Mesodermal cell (in vitro differentiated cells): ENCODE results near the gene ARHGDIB.

Source experiments
- H3K27ac ChIP-seq: 2 replicates; pipeline ENCODE4 v1.7.0; 2013; ENCODE audit warnings: mild to moderate bottlenecking, low read depth, low read length, moderate library complexity; ENCODE audit not compliant: severe bottlenecking
- H3K36me3 ChIP-seq: 2 replicates; pipeline ENCODE4 v1.7.1; 2013; ENCODE audit warnings: mild to moderate bottlenecking, low read length, moderate library complexity; ENCODE audit not compliant: control insufficient read depth, insufficient read depth
- H3K4me1 ChIP-seq: one replicate; pipeline ENCODE4 v1.7.1; 2013; ENCODE audit warnings: mild to moderate bottlenecking, low read length; ENCODE audit not compliant: insufficient read depth, control insufficient read depth, poor library complexity, severe bottlenecking
- H3K4me3 ChIP-seq: 2 replicates; pipeline ENCODE4 v1.7.0; 2013; ENCODE audit warnings: low read length, control low read depth, mild to moderate bottlenecking; ENCODE audit not compliant: insufficient read depth, poor library complexity, severe bottlenecking; ENCODE audit errors: extremely low read depth
- H3K9me3 ChIP-seq: 2 replicates; pipeline ENCODE4 v1.7.1; 2013; ENCODE audit warnings: mild to moderate bottlenecking, low read length, moderate library complexity; ENCODE audit not compliant: control insufficient read depth
- WGBS, 2 experiments: methylation state at CpG; one replicate each; pipeline ENCODE4 v1.1.5; 2013; ENCODE audit warnings: missing lambda C conversion rate in 2 of 2; ENCODE audit not compliant: insufficient coverage in 2 of 2; 5-methylcytosine and 5-hydroxymethylcytosine counted together

ARHGDIB gene

DNA sequence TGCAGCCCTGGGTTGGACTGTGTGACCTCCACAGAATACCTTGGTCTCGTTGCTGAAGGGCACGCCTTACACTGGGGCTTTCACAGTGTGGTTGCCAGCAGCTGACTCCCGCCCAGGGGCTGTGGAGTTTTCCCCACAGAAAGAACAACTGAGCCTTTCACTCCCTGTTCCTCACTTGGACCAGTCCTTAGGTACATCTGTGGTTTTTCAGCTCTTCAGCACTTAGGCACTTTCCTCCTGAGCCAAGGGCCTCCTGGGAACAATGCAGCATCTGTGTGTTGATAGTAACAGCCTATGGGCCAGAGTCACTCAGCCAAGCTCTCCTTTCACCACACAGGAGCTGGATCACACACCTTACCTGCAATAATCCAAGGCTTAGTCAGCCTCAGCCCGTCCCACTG lies 48.0 kb downstream of the ARHGDIB start:
- Histone ChIP-seq H3K27ac (peak overlapping the region; percentile 78), H3K4me3 (no peak overlapping the region), H3K4me1 (peaks cover 6% of the 10 kb centered on the region), H3K36me3 (no peaks in the 10 kb centered on the region), H3K9me3 (no peaks in the 10 kb centered on the region)
- WGBS, 2 experiments, result 80 to 90% methylated on average over 3 to 4 of the region's 4 CpGs

DNA sequence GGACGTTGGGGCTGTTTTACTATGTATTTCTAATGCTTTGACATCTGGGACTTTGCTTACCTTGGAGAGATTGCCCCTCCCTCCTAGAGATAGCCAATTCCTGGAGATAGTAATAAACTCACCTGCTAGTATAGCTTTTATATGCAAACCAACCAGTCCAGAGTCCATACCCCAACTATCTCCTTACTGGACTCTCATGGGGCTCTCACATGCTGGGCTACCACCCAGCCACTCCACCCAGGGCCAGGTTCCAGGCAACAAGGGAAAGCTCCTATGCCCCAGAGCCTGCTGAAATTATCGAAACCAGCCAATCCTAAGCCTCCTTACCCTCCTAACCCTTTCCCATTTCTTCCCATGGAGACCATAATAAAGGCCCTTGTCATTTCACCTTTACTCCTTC lies 50.3 kb downstream of the ARHGDIB start:
- no peak overlapping the region for H3K4me3 ChIP-seq
- H3K4me1 ChIP-seq, result peaks cover 6% of the 10 kb centered on the region
- H3K36me3 ChIP-seq, result no peaks in the 10 kb centered on the region
- WGBS, 2 experiments, result 100% methylated on average over 1 of the region's 2 CpGs
- H3K9me3 ChIP-seq, result no peaks in the 10 kb centered on the region
- H3K27ac ChIP-seq, result no peak overlapping the region

GRCh38 chr12:14910090-14910915 lies 51.1 kb downstream of the ARHGDIB start:
- Histone ChIP-seq H3K36me3 (no peaks in the 10 kb centered on the region), H3K27ac (peak overlapping the region; percentile 32), H3K4me1 (peaks cover 6% of the 10 kb centered on the region), H3K4me3 (no peak overlapping the region), H3K9me3 (no peaks in the 10 kb centered on the region)
- 88 to 89% methylated on average over 2 to 5 of the region's 5 CpGs for WGBS, 2 experiments

- Histone ChIP-seq H3K27ac (no peak overlapping the region), H3K4me3 (no peak overlapping the region), H3K4me1 (peaks cover 4% of the 10 kb centered on the region), H3K9me3 (no peaks in the 10 kb centered on the region), H3K36me3 (no peaks in the 10 kb centered on the region)
- 83 to 100% methylated on average over 1 of the region's 1 CpG for WGBS, 2 experiments
These were observed 53.4 kb downstream of the ARHGDIB start for GRCh38 chr12:14907953-14908352.

GRCh38 chr12:14906114-14906513 lies 55.3 kb downstream of the ARHGDIB start:
- H3K36me3 ChIP-seq, result no peaks in the 10 kb centered on the region

GRCh38 chr12:14905269-14906004 lies 56.0 kb downstream of the ARHGDIB start:
- no peak overlapping the region for H3K27ac ChIP-seq
- H3K9me3 ChIP-seq, result no peaks in the 10 kb centered on the region
- 90 to 100% methylated on average over 2 to 3 of the region's 5 CpGs for WGBS, 2 experiments
- peaks cover 1% of the 10 kb centered on the region for H3K4me1 ChIP-seq
- no peak overlapping the region for H3K4me3 ChIP-seq
- no peaks in the 10 kb centered on the region for H3K36me3 ChIP-seq

More at GRCh38 chr12:14906114-14906513, 55.3 kb downstream of the ARHGDIB start:
- Histone ChIP-seq H3K4me3 (no peak overlapping the region), H3K27ac (no peak overlapping the region), H3K9me3 (no peaks in the 10 kb centered on the region), H3K4me1 (peaks cover 4% of the 10 kb centered on the region)
- 100% methylated on average over 2 of the region's 5 CpGs; no CpG with 5 or more reads in 1 of the 2 experiments for WGBS, 2 experiments

- Histone ChIP-seq H3K36me3 (no peaks in the 10 kb centered on the region), H3K27ac (no peak overlapping the region), H3K9me3 (no peaks in the 10 kb centered on the region), H3K4me1 (no peaks in the 10 kb centered on the region), H3K4me3 (no peak overlapping the region)
- WGBS, 2 experiments, result 89 to 92% methylated on average over 6 to 8 of the region's 8 CpGs
These were observed 56.5 kb downstream of the ARHGDIB start for GRCh38 chr12:14904854-14905253.

GRCh38 chr12:14903386-14904098 lies 57.9 kb downstream of the ARHGDIB start:
- H3K27ac ChIP-seq, result no peak overlapping the region
- no peaks in the 10 kb centered on the region for H3K9me3 ChIP-seq
- WGBS, 2 experiments, result 90 to 100% methylated on average over 1 to 4 of the region's 5 CpGs

GRCh38 chr12:14902465-14902864 lies 58.9 kb downstream of the ARHGDIB start:
- Histone ChIP-seq H3K9me3 (no peaks in the 10 kb centered on the region), H3K27ac (no peak overlapping the region), H3K36me3 (no peaks in the 10 kb centered on the region), H3K4me1 (no peaks in the 10 kb centered on the region), H3K4me3 (no peak overlapping the region)
- 100% methylated on average over 2 of the region's 2 CpGs; no CpG with 5 or more reads in 1 of the 2 experiments for WGBS, 2 experiments

More at GRCh38 chr12:14903386-14904098, 57.9 kb downstream of the ARHGDIB start:
- H3K36me3 ChIP-seq, result no peaks in the 10 kb centered on the region
- no peaks in the 10 kb centered on the region for H3K4me1 ChIP-seq
- no peak overlapping the region for H3K4me3 ChIP-seq

DNA sequence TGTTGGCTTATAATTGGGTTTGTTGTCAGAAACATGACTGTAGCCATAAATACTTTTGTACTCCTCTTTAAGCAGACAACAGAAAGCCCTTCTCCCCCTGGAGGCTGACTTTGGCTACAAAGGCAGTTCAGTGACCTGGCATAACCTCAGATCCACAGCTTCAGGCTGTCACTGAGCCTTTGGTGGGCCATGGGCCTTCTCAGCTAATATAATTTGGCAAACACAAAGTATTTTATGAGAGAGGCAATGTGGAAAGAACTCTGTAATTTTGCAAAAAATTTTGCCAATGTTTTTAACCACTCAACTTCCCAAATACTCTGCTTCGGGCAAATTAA lies 60.2 kb downstream of the ARHGDIB start:
- 83 to 100% methylated on average over 1 of the region's 1 CpG for WGBS, 2 experiments
- peaks cover 4% of the 10 kb centered on the region for H3K4me1 ChIP-seq

More for the DNA sequence above, 60.2 kb downstream of the ARHGDIB start:
- no peaks in the 10 kb centered on the region for H3K9me3 ChIP-seq
- H3K36me3 ChIP-seq, result no peaks in the 10 kb centered on the region
- H3K4me3 ChIP-seq, result no peak overlapping the region
- no peak overlapping the region for H3K27ac ChIP-seq
